Measurements from ENCODE around the gene XYLT1.

- no peak for TF ChIP-seq POLR2A (IDR thresholded peaks at IDR 0.05)
- no peak for TF ChIP-seq CTCF (IDR thresholded peaks at IDR 0.05)
Observed at GRCh38 chr16:17483351-17483750, 12.6 kb upstream of the XYLT1 start.

Data from vagina (tissue), 2 donors.